ENCODE measurements around the gene TERT.
"Not testable (repeated sequence)": the region's sequence is repeated elsewhere in the genome, so short reads cannot be mapped to it uniquely, and the experiment has no call there.

The TERT gene

DNA sequence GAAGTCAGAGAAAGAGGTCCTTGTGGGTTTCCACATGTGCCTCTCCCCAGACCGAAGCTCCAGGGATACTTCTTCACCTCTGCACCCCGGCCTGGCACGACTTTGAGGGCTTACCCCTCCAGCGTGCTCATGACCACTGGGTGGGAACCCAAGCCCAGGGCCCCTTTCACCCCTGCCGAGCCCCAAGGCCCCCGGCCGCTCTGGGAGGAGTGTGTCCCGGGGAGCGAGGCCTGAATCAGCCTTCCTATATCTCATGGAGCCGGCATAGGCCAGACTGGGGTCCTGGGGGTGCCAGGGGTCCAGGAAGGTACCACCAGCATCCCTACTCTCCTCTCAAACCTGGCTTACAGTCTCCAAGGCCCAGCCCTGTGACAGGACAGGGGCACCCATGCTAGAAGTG lies 17.1 kb downstream of the TERT start:
- no peak for DNase-seq

DNA sequence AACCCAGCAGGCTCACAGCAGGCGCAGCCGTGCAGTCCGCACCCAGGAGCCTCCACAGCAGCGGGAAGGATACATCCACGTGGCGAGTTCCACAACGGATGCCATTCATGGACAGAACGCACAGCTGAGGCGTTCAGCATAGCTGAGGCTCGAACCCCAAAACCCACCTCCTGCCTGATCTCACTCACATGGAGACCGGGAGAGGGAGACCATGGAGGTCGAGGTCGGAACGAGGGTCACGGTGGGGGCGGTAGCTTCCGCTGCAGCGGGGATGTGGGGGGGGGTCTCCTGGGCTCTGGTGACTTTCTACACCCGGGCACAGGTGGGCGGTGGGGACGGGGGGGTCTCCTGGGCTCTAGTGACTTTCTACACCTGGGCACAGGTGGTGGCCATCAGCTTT lies 17.5 kb downstream of the TERT start:
- no peak for DNase-seq

DNA sequence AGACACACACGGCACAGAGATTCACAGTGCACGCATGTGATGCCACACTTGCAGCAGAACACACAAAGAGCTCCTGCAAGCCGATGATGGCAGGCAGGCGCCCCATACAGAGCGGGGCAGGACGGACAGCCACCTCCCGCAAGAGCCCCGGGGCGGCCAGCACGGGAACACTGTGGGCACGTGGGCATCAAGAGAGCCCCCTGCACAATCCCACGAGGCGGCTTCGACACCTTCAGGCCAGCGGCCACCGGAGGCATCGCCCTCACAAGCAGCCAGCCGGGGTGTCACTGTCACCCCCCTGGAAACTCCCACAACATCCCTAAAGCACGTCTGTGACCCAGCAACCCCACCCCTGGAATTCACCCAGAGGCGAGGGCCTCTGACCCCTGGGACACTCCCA lies 17.9 kb downstream of the TERT start:
- no peak for DNase-seq

DNA sequence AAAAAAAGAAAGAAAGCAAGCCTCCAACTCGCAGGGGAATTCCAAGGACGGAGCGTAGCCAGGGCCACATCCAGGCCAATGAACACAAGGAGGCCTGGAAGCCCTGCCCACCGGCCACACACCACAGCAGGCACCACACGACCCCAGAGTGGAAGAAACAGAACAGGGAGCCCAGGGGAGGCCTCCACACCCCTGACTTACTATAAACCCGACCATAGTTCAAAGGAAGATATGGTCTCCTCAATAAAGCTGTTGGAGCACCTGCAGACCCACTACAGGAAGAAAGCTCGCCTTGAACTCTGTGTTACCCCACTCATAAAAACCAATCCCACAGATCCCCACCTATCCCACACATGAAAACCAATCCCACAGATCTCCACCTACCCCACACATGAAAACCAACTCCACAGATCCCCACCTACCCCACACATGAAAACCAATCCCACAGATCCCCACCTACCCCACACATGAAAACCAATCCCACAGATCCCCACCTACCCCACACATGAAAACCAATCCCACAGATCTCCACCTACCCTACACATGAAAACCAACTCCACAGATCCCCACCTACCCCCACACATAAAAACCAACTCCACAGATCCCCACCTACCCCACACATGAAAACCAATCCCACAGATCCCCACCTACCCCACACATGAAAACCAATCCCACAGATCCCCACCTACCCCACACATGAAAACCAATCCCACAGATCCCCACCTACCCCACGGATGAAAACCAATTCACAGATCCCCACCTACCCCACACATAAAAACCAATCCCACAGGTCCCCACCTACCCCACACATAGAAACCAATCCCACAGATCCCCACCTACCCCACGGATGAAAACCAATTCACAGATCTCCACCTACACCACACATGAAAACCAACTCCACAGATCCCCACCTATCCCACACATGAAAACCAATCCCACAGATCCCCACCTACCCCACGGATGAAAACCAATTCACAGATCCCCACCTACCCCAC lies 19.2 kb downstream of the TERT start:
- not testable (repeated sequence) for DNase-seq

DNA sequence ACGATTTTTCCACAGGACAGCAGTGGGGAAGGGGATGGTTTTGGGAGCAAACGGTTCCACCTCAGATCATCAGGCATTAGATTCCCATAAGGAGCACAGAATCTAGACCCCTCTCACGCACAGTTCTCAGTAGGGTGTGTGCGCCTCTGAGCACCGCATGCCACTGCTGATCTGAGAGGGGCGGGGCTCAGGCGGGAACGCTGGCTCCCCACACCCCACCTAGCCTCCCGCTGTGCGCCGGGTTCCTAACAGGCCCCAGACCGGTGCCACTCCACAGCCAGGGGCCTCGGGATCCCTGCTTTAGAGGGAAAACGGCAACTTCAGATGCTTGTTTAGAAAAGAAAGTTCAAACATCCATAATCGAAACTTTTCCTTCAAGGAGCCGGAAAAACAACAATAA lies 20.4 kb downstream of the TERT start:
- no peak for DNase-seq

DNA sequence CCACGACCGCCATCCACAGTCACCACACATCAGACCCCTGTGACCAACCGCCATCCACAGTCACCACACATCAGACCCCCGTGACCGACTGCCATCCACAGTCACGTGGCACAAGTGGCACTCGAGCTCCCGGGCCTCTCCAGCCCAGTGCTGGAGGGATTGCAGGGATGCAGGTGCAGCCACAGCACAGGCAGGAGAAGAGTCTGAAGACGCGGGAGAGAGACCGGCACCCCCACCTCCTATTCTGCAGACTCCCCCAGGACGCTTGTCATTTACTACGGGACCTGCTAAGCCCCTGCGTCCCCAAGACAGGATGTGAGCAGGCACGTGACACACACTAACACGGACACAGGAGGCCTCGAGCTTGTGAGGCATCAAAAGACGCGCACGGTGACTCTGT lies 21.1 kb downstream of the TERT start:
- DNase-seq, result no peak

DNA sequence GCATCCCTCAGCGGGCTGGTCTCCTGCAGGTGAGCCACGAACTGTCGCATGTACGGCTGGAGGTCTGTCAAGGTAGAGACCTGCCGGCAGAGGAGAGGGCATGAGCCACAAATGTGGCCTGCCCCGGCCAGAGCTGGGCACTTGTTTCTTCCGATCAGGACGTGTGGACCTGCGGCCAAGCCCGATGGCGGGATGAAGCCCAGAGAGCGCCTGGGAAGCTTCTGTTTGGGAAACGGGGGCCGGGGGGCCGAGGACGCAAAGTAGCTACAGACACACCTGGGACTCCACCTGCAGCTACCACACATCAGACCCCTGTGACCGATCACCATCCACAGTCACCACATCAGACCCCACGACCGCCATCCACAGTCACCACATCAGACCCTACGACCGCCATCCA lies 22.7 kb downstream of the TERT start:
- DNase-seq, result no peak

DNA sequence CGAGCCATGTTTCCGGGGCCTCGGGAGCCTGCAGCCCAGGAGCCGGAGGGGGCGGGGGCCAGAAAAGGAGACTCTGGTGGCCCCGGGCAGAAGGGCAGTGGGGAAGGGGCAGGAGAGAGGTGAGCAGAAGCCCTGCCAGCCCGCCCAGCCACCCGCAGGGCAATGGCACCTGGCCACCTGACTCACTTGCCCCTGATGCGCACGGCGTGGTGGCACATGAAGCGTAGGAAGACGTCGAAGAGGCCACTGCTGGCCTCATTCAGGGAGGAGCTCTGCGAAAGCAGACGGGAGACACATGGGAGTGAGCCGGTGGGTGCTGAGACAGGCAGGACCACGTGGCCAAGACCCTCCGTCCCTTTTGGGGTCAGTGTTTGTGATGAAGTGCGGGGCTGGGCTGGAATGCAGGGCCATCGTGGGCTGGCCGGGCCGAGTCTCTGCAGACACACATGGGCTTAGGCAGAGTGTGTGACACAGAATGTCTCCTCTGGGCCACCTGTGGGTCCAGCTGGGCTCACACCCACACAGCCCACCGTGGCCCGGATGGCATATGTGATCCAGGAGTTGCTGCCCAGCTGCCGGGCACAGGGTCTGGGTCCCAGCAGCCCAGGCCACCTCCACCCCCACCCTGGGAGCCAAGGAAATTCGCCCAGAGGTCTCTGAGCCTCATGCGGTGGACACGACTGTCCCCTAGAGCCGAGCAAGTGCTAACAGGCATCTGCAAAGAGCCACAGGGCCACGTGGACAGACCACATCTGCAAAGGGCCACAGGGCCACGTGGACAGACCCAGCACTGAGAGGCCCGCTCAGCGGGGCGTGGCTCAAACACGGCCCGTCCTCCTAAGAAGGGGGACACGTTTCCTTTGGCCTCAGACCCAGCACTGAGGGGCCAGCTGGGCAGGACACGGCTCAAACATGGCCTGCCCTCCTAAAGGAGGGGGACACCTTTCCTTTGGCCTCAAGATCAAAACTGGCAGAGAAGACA lies 23.6 kb downstream of the TERT start:
- DNase-seq, result no peak

DNA sequence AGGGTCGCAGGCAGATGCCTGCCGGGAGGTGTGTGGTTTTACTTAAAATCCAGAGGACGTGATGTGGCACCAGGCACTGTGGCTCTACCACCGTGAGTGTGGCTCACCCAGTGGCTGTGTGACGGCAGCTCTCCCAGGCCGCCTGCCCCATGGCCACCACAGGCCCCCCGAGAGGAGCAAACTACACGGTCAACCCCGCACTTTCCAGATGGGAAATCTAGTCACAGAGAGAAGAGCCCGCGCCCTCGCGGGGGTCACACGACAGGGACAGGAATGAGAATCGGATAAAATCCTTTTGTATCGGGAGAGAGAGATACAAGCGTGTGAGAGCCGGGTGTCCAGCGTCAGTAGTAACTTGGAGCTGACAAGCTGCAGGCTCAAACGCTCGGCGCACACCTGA lies 24.4 kb downstream of the TERT start:
- DNase-seq, result no peak

DNA sequence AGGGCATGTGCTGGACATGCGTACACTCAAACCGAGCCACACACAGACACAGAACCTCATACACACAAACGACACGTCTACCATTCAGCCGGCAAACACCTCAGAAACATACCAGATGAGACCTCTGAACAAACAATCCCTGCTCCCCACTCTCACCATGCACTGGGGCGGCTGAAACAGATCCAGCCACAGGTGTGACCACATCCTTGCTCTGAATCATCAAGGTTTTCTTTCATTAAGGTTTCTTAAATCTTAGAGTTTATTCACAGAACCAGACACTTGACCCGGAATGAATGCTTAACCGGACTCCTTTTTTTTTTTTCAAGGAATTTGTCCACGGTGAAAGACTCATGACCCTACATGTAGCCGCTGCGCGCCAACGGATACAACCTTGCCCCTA lies 26.2 kb downstream of the TERT start:
- no peak for DNase-seq

DNA sequence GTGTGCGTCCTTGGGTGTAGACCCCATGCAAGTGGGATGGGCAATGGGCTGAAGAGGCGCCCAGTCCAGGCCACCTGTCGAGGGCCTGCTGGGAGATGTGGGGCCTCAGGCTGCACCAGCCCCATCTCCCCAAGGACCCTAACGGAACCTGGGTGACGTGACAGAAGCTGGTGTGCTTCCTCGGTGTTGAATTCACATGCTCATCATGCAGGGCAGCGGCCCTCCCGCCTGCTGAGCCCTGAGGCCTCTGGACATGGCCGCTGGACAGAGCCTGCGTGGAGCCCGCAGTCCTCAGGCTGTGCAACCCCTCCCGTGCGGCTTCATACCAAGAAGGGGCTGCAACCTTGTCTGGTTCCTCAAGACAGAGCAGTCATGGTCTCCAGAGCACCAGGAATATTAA lies 26.8 kb downstream of the TERT start:
- no peak for DNase-seq

DNA sequence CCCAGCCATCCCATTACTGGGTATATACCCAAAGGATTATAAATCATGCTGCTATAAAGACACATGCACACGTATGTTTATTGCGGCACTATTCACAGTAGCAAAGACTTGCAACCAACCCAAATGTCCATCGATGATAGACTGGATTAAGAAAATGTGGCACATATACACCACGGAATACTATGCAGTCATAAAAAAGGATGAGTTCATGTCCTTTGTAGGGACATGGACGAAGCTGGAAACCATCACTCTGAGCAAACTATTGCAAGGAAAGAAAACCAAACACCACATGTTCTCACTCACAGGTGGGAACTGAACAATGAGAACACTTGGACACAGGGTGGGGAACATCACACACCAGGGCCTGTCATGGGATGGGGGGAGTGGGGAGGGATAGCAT lies 27.4 kb downstream of the TERT start:
- not testable (repeated sequence) for DNase-seq

DNA sequence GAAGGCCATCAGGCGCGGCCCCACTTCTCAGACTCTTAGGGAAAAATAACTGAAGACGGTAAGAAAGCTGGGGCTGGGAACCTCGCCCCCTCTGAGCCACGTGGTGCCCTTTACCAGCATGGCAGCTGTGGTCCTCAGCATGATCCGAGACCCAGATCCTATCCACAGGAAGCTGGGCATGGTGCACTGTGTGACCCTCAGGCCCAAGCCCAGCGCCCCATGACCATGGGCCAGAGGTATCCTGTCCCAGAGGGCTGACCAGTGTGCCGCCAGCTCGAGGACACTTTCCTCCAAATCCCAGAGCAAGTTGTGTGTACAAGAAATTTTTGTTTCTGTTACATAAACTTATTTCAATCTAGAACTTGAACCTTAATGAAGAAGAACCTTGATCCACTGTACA lies 28.1 kb downstream of the TERT start:
- no peak for DNase-seq

DNA sequence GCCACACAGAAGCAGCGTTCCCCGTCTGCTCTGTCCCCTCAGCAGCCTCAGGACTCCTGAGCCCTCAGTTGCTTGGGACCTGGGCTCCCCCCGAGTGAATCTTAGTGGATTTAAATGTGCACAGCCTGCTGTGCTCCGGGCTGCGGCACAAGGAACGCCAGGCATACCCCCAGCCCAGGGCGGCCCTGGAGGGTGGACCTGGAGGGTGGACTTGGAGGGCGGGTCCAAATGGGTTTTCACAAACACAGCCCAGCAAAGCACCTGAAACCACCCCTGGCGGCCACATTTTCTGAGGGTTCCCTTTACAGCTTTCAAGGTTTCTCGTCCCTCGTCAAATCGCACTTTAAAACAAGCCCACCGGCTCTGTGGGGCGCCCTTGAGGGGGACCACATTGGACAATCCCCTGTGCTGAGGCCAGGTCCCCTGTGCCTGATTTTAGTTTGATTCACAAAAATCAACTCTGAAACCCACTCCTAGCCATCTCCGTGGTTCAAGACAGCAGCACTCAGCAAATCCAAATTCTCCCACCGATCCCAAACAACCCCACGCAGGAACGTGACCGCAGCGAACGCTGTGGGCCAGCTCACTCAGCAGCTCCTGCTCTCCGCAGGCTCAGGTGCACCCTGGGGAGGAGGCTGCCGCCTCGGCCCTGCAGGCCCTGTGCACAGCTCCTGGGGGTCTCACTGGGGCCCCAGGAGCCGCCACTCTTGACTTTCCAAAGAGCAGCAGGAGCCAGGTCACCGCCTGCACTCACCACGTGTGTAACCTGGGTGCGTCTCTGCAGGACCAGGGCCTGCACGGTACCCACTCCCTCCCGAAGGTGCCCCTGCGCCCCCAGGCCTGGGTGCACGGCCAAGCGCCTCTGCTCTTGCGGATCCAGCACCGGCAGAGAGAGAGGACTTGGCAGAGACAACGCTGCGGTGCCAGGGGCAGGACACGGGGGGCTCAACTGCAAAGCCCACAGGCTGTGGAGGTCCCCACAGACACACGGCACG lies 29.1 kb downstream of the TERT start:
- DNase-seq, result no peak

DNA sequence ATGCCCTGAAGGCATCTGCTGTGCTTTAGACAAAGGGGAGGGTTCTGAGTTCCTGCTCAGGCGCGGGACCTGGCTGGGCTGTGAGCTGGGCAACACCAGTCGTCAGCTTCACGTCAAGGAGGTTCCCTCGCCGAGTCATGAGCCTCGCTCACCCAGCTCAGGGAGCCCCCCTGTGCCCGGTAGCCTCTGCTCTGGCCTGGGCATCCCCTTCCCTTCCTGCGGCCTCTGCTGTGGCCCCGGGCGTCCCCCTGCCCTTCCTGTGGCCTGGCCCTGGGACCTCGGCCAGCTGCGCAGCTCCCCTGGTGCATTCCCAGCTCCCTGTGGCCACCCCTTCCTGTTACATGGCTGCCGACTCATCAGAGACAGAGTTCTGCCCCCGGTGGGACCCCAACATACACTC lies 29.8 kb downstream of the TERT start:
- DNase-seq, result no peak

DNA sequence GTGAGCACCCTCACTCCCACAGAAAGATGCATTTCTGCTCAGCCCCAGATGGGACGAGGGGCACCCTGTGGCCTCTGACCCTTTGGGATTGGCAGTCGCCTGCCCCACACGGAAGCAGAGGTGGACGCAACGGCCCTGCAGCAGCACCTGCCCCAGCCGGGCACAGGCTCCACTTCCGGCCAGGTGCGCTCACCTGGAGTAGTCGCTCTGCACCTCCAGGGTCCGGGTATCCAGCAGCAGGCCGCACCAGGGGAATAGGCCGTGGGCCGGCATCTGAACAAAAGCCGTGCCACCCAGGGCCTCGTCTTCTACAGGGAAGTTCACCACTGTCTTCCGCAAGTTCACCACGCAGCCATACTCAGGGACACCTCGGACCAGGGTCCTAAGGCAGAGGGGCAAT lies 30.7 kb downstream of the TERT start:
- no peak for DNase-seq

DNA sequence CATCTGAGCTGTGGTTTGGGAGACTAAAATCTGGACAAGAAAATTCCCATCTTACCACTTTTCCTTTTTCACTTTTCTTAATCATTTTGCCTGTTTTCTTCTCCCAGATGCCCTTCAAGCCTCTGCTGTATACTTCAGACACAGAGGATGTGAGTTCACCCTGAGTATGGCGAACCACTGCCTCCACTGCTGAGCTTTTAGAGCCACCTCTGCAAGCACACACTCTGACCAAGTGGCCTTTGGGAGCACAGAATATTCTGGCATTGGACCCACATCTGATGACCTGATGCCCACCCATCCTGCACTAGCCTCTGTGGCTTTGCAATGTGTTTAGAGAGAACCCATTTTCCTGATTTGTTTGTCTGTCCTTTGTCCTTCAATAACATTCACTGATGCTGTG lies 32.5 kb downstream of the TERT start:
- no peak for DNase-seq

DNA sequence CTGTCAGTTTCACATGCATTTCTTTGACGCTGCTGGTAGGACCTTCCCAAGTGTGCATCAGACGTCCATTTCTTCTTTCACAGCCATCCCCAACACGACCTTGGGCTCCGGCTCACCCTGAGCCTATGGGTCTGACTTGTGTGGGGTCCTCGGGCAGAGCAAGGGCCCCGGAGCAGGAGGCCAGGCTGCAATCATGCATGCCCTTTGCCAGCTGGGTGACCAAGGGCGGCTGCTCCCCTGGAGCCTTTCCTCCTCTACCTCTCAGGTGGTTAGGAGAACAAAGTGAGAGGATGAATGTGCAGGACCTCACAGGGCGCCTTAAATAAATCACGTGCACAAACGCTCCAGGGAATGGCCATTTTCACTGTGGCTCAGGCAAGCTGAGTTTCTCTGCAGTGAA lies 33.2 kb downstream of the TERT start:
- no peak for DNase-seq

DNA sequence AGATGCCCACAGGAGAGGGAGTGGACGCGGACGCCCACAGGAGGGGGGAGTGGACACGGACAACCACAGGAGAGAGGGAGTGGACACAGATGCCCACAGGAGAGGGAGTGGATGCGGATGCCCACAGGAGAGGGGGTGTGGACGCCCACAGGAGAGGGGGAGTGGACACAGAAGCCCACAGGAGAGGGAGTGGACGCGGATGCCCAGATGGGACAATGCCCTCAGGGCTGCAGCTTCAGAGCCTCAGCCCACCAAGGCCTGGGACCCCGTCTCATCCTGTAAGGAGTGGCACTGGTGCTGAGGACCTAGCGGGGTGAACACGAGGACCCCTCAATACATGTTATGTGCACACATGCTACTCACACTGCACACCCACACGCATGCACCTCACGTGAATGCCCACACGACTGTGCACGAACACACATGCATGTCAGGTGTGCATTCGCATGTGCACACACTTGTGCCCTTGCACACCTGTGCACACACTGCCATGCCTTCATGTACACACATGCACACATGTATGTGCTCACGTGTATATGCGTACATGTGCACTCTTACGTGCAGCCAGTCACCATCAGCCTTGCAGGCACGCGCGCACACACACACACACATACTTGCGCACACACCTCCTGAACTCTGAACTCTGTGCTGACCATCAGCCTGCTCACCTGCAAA lies 34.9 kb downstream of the TERT start:
- no peak for DNase-seq

DNA sequence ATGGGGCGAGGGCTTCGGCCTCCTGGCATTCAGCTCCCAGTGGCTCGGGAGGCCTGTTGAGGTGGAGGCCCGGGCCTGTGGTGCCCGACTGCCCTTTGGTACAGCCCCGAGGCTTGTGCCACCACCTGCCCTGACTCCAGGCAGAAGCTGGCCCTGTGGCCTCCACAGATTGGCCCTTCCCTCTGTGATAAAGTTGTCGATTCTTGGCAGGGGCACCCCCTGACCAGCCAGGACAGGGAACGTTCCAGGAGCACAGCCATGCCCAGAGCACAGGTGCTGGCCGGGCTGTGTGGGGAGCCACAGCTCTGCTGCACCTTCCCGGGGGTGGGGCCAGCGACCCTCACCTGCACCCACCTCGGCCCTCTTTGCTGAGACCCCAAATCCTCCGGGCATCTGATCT lies 37.0 kb downstream of the TERT start:
- no peak for DNase-seq

DNA sequence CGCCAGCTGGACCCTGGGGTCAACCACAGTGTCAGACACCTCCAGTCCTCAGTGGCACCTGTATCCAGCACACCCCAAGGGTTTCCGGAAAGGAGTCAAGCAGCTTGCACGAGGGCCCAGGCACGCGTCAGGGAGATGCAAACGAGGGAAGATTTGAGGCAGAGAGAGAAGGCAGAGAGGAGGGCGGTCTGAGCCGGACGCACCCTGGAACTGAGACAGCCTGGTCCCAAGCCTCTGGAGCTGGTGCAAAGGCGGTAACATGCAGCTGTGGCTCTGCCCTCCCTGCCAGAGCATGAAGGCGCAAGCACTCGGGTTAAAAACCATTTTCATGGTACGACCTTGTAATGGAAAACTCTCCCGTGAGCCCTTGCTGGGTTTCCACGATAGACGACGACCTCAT lies 37.5 kb downstream of the TERT start:
- DNase-seq, result no peak

DNA sequence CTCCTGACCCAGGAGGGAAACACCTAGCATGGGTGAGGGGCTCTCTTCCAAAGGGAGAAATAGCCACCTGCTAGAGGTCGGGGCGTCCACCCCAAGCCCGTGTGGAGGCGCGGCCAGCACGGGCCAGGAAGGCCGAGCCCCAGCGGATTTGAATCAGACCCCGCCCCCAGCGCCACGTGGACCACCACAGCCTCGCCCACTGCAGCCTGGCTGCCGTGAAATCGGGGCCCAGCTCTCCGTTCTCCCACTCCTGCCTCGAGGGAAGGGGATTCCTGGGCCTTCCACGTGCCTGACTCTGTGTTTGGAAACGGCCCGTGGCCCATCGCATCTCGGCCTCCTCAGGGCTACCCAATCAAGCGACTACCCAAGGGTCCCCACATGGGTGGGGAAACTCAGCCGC lies 38.1 kb downstream of the TERT start:
- DNase-seq, result no peak

Measured in DMS79 treated with DMSO at 0.1 percent for 48 hours (cell line).